HG02610 (cell line): ENCODE results near the gene DDR1.

Experiments
- ATAC-seq: cut with Tn5 transposase; IDR thresholded peaks from one replicate; pipeline ENCODE4 v1.9.1; 2021; ENCODE audit warnings: mild to moderate bottlenecking, moderate library complexity; ENCODE audit not compliant: unreplicated experiment

The DDR1 gene

DNA sequence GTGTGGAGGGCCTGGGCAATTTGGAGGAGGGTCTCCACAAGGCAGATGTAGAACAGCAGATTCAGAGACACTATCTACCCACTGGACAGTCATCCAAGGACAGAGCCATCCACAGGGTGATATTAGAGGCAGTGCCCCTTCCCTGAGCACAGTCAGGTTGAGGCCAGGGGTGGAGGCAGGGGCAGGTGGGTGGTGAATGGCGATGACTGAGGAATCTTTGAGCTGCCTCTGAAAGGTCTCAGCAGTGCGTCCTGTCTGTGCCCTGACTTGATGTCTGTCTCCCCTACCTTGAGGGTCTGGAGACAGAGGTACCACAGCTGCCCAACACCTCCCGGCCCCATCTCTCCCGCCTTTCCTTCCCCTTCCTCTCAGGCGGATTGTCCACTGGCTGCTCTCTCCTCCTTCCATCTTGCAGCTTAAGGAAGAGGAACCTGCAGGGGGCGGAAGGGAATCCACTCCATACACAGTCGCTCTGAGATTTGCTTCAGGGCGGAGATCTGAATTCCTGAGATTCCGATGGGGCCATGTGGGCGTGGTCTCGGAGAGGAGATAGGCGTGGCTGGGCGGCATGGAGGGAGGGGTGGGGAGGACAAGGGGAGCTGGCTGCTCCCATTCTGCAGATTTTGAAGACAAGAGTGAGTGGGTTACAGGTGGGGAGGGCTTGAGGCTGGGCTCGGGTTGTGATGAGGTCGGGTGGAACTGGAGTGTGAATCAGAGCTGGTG, 58.2 kb downstream of the DDR1 start:
- no peak for ATAC-seq

DNA sequence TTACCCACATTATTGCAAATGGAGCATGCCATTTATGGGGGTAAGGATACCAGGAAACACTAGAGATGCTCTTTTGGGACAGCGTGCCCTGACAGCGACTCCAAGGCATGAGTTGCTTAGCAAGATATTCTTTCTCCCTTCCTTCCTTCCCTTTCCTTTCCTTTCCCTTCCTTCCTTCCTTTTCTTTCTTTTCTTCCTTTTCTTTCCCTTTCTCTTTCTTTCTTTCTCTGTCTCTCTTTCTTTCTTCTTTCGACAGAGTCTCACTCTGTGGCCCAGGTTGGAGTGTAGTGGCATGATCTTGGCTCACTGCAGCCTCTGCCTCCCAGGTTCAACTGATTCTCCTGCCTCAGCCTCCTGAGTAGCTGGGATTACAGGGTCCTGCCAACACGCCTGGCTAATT, 59.7 kb downstream of the DDR1 start:
- no peak for ATAC-seq

DNA sequence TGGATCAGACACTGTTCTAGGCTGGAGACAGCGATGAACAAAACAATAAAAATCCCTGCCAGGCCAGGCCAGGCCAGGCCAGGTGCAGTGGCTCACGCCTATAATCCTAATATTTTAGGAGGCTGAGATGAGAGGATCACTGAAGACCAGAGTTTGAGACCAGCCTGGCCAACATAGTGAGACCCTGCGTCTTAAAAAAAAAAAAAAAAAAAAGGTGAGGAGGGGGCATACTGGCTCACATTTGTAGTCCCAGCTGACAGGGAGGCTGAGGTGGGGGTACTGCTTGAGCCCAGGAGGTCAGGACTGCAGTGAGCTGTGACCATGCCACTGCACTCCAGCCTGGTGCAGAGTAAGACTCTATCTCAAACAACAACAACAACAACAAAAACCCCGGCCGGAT, 61.0 kb downstream of the DDR1 start:
- no peak for ATAC-seq

DNA sequence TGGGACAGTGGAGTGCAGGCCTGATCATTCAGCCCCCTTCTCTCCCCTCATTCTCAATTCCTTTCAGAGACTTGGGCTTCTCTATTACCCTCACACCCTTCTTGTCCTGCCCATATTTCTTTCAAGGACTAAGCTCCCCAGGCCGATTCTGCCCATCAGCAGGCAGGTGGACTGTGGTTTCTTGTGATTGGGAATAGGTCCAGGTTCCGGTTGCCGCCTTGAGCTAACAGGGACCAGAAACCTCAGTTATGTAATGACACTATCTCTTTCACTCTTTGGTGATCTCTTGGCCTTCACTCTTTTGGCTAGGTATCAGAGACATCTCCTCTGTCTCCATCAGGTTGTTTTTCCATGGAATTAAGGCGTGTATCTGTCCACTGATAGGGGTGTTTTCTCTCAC, 62.9 kb downstream of the DDR1 start:
- no peak for ATAC-seq

DNA sequence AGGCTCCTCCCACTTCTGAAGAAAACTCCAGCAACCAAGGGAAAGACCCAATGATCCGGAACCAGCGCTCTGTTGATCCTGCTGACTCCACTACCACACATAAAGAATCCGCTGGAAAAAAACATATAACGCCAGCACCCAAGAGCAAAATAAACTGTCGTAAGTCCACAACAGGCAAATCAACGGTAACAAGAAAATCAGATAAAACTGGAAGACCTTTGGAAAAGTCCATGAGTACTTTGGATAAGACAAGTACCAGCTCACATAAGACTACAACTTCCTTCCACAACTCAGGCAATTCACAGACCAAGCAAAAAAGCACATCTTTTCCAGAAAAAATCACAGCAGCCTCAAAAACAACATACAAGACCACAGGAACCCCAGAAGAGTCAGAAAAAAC, 64.5 kb downstream of the DDR1 start:
- ATAC-seq = no peak
